SK-N-SH (cell line): Measurements from ENCODE around the gene BRINP2. TPM values are rescaled to one million over a fixed set of nuclear protein-coding genes. Genes with fewer than 3 reads are reported as not detected.

Source experiments
- CTCF ChIA-PET: fragments of 300-600, 350-600 bp; formaldehyde crosslinking; extraction: SDS; loops from one replicate; lab custom pipeline; 2021; lab: Yijun Ruan, JAX
- POLR2A ChIA-PET: fragments of 350-600 bp; sonication (Branson Sonifier 250); formaldehyde crosslinking; extraction: SDS; loops from one replicate; lab custom pipeline; 2020; ENCODE audit warnings: antibody characterized with exemption, inconsistent platforms; lab: Yijun Ruan, JAX
- DNase-seq: peaks from one replicate; pipeline ENCODE4 v3.0.0; 2012
- H2AFZ ChIP-seq: fragments of 200-600 bp; sonication (generic); 2 replicates; pipeline ENCODE4 v1.8.1; 2016; ENCODE audit warnings: antibody characterized with exemption, mild to moderate bottlenecking, low read depth
- H3F3A ChIP-seq: fragments of 200-600 bp; sonication (generic); replicated peaks from 2 replicates; pipeline ENCODE3; 2016; ENCODE audit warnings: antibody characterized with exemption, mild to moderate bottlenecking; ENCODE audit not compliant: insufficient read depth
- H3K27ac ChIP-seq, 2 experiments: fragments of 200-500 bp in 1 of 2; fragments of 200-600 bp in 1 of 2; sonication (Bioruptor generic) in 1 of 2; sonication (generic), shearing (Covaris generic) in 1 of 2; 2 replicates each; pipeline versions ENCODE4 v1.5.1 to v1.6.1; 2014 to 2016; ENCODE audit warnings: low read depth in 2 of 2, inconsistent platforms in 1 of 2, low read length in 1 of 2, mild to moderate bottlenecking in 1 of 2, mixed read lengths in 1 of 2
- H3K27me3 ChIP-seq: fragments of 200-600 bp; sonication (generic), shearing (Covaris generic); 2 replicates; pipeline ENCODE4 v1.6.1; 2016; ENCODE audit warnings: mixed run types; ENCODE audit not compliant: insufficient read depth
- H3K36me3 ChIP-seq, 2 experiments: fragments of 200-500 bp in 1 of 2; fragments of 200-600 bp in 1 of 2; sonication (Bioruptor generic) in 1 of 2; sonication (generic) in 1 of 2; replicated peaks in 1 of 2; 2 replicates each; pipeline versions ENCODE3 to v1.5.1; 2014 to 2016; ENCODE audit warnings: low read length in 1 of 2, mild to moderate bottlenecking in 1 of 2; ENCODE audit not compliant: insufficient read depth in 2 of 2, control insufficient read depth in 1 of 2
- H3K4me1 ChIP-seq, 2 experiments: fragments of 200-500 bp in 1 of 2; fragments of 200-600 bp in 1 of 2; sonication (Bioruptor generic) in 1 of 2; sonication (generic), shearing (Covaris generic) in 1 of 2; 2 replicates each; pipeline versions ENCODE4 v1.5.1 to v1.6.1; 2014 to 2016; ENCODE audit warnings: low read depth in 1 of 2, low read length in 1 of 2, mixed run types in 1 of 2; ENCODE audit not compliant: insufficient read depth in 2 of 2, control insufficient read depth in 1 of 2
- H3K4me2 ChIP-seq: fragments of 200-600 bp; sonication (generic), shearing (Covaris generic); 2 replicates; pipeline ENCODE4 v1.6.1; 2017; ENCODE audit warnings: mixed run types
- H3K4me3 ChIP-seq, 2 experiments: fragments of 200-500 bp in 1 of 2; fragments of 200-600 bp in 1 of 2; sonication (Bioruptor generic) in 1 of 2; sonication (generic), shearing (Covaris generic) in 1 of 2; 2 replicates each; pipeline versions ENCODE4 v1.5.1 to v1.8.1; 2014 to 2016; ENCODE audit warnings: low read depth in 2 of 2, inconsistent platforms in 1 of 2, low read length in 1 of 2, mild to moderate bottlenecking in 1 of 2, mixed read lengths in 1 of 2, moderate library complexity in 1 of 2
- H3K79me2 ChIP-seq: fragments of 200-600 bp; sonication (generic); 2 replicates; pipeline ENCODE4 v1.8.1; 2017; ENCODE audit warnings: mild to moderate bottlenecking; ENCODE audit not compliant: insufficient read depth
- H3K9ac ChIP-seq: fragments of 200-600 bp; sonication (generic); 2 replicates; pipeline ENCODE4 v1.6.1; 2017; ENCODE audit warnings: mixed run types
- H3K9me2 ChIP-seq: fragments of 200-600 bp; sonication (generic); 2 replicates; pipeline ENCODE4 v1.6.1; 2017; ENCODE audit warnings: mixed run types
- H3K9me3 ChIP-seq: fragments of 200-600 bp; sonication (generic); 2 replicates; pipeline ENCODE4 v1.6.1; 2017; ENCODE audit warnings: mixed run types, mild to moderate bottlenecking, moderate library complexity
- H4K20me1 ChIP-seq: fragments of 200-600 bp; sonication (generic); 2 replicates; pipeline ENCODE4 v1.6.1; 2017; ENCODE audit warnings: mild to moderate bottlenecking, mixed run types; ENCODE audit not compliant: insufficient read depth
- EZH2phosphoT487 ChIP-seq: fragments of 200-600 bp; sonication (generic); IDR thresholded peaks from 2 replicates; pipeline ENCODE4 v1.6.1; 2017; ENCODE audit warnings: low read depth, mixed run types, mild to moderate bottlenecking, antibody characterized with exemption, moderate library complexity, borderline replicate concordance
- JUND ChIP-seq: IDR thresholded peaks from 2 replicates; pipeline ENCODE4 v1.4.0; 2012
- MEF2A ChIP-seq: IDR thresholded peaks from 2 replicates; pipeline ENCODE4 v1.4.0; 2012; ENCODE audit warnings: low read depth, borderline replicate concordance
- NRF1 ChIP-seq: IDR thresholded peaks from 2 replicates; pipeline ENCODE4 v1.6.1; 2012; ENCODE audit warnings: low read depth, mild to moderate bottlenecking, low read length
- PBX3 ChIP-seq: IDR thresholded peaks from 2 replicates; pipeline ENCODE4; 2012
- POLR2AphosphoS5 ChIP-seq: IDR thresholded peaks from 2 replicates; pipeline ENCODE4 v1.6.1; 2012; ENCODE audit warnings: low read depth, low read length
- REST ChIP-seq: IDR thresholded peaks from 2 replicates; pipeline ENCODE4 v1.6.1; 2012; ENCODE audit warnings: mild to moderate bottlenecking, low read depth, low read length, moderate library complexity
- RFX5 ChIP-seq: IDR thresholded peaks from 2 replicates; pipeline ENCODE4 v1.6.1; 2012; ENCODE audit warnings: mild to moderate bottlenecking, improper control_type of control experiment, low read length
- SMC3 ChIP-seq: IDR thresholded peaks from 2 replicates; pipeline ENCODE4 v1.6.1; 2012; ENCODE audit warnings: low read depth, low read length, improper control_type of control experiment
- USF1 ChIP-seq: IDR thresholded peaks from 2 replicates; pipeline ENCODE4 v1.4.0; 2012; ENCODE audit warnings: low read depth, borderline replicate concordance
- WGBS: methylation state at CpG from one replicate; pipeline ENCODE4 v1.1.6; 2017; ENCODE audit warnings: low lambda C conversion rate; 5-methylcytosine and 5-hydroxymethylcytosine counted together
- polyA plus RNA-seq, 3 experiments: library from polyadenylated mRNA; depleted of rRNA; stranded (reverse); fragments of >200 nt; gene quantifications; 2 replicates each; pipeline ENCODE4 v1.2.3, GENCODE V29; 2012
- TF ChIP-seq, protein P1 (sequence below): fragments of 150-350 bp; IDR thresholded peaks from 2 replicates; pipeline ENCODE4 v1.6.1; 2017; ENCODE audit warnings: antibody characterized with exemption, low read length, low read depth, borderline replicate concordance

BRINP2 gene
- polyA plus RNA-seq, 1 of the 3 experiments (the other 2 are of a cell fraction), result 0.12 TPM

- POLR2A ChIA-PET, result no interaction called here
- no peak overlapping the region for H3K4me2 ChIP-seq
- CTCF ChIA-PET, result interaction anchor here (1.1 to 3.4 kb wide), 2 partner anchors 23 to 264 kb away, joined by 3 to 33 read pairs; no protein-coding TSS in a partner anchor
- H3K9me2 ChIP-seq, result no peaks in the 10 kb centered on the region
- H3K27me3 ChIP-seq, result peaks cover 11% of the 10 kb centered on the region; the same call in 1 of the 2 replicates
- H3F3A ChIP-seq, result no peaks in the 10 kb centered on the region
- WGBS, result 10% methylated on average over 2 of the region's 2 CpGs
- no peaks in the 10 kb centered on the region for H3K36me3 ChIP-seq
- H2AFZ ChIP-seq, result no peak overlapping the region
- no peak for DNase-seq
- H4K20me1 ChIP-seq, result no peaks in the 10 kb centered on the region
- TF ChIP-seq MEF2A (no peak), EZH2phosphoT487 (no peak), USF1 (no peak), JUND (no peak), RFX5 (no peak), PBX3 (no peak), REST (no peak), NRF1 (no peak), POLR2AphosphoS5 (no peak), SMC3 (no peak)
- TF ChIP-seq, protein P1, sequence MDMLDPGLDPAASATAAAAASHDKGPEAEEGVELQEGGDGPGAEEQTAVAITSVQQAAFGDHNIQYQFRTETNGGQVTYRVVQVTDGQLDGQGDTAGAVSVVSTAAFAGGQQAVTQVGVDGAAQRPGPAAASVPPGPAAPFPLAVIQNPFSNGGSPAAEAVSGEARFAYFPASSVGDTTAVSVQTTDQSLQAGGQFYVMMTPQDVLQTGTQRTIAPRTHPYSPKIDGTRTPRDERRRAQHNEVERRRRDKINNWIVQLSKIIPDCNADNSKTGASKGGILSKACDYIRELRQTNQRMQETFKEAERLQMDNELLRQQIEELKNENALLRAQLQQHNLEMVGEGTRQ, result no peak
- no peaks in the 10 kb centered on the region for H3K9me3 ChIP-seq
- H3K9ac ChIP-seq, result no peak overlapping the region
- H3K4me1 ChIP-seq, result peaks cover 0 to 11% of the 10 kb centered on the region in 2 experiments; a peak in 2 of 4 replicates
- no peaks in the 10 kb centered on the region for H3K79me2 ChIP-seq
- H3K4me3 ChIP-seq, result peak overlapping the region in 1 of 2 experiments; percentile 17; a peak in 1 of 4 replicates
- H3K27ac ChIP-seq, result no peak overlapping the region
These were observed 8.5 kb upstream of the BRINP2 start for GRCh38 chr1:177162243-177162642.
